Keratinocyte (primary cell): ENCODE data around the gene SLC1A6. TPM values are rescaled to one million over a fixed set of nuclear protein-coding genes. Genes with fewer than 3 reads are reported as not detected.

Source experiments
- DNase-seq: peaks from one replicate; pipeline ENCODE4 v3.0.0-alpha.2; 2011; ENCODE audit warnings: low read depth, missing footprints, low spot score
- FAIRE-seq: peaks from 2 replicates; lab custom pipeline; 2011; peaks lifted over from hg19 to GRCh38; lab: Jason Lieb, UNC
- H2AFZ ChIP-seq: 2 replicates; pipeline ENCODE4 v1.6.0; 2012; ENCODE audit warnings: low read length, control low read depth, inconsistent platforms; ENCODE audit not compliant: control insufficient read depth
- H3K27ac ChIP-seq: 2 replicates; pipeline ENCODE4 v1.5.1; 2011; ENCODE audit warnings: low read length; ENCODE audit not compliant: control insufficient read depth, insufficient read depth
- H3K27me3 ChIP-seq: 3 replicates; pipeline ENCODE4 v1.6.0; 2011; ENCODE audit warnings: low read length; ENCODE audit not compliant: control insufficient read depth, insufficient read depth; ENCODE audit errors: extremely low read depth
- H3K36me3 ChIP-seq, 2 experiments: 2 replicates in 1 of 2; 3 replicates in 1 of 2; pipeline ENCODE4 v1.5.1; 2011; ENCODE audit warnings: low read length in 2 of 2, mild to moderate bottlenecking in 1 of 2; ENCODE audit not compliant: control insufficient read depth in 2 of 2, insufficient read depth in 2 of 2; ENCODE audit errors: extremely low read depth in 1 of 2
- H3K4me1 ChIP-seq: 3 replicates; pipeline ENCODE4 v1.5.1; 2011; ENCODE audit warnings: low read length; ENCODE audit not compliant: control insufficient read depth, insufficient read depth; ENCODE audit errors: extremely low read depth
- H3K4me2 ChIP-seq: 3 replicates; pipeline ENCODE4 v1.6.0; 2011; ENCODE audit warnings: low read depth, low read length; ENCODE audit not compliant: control insufficient read depth, insufficient read depth; ENCODE audit errors: extremely low read depth
- H3K4me3 ChIP-seq, 3 experiments: fragments of 200-600 bp in 1 of 3; sonication (generic) in 1 of 3; 2 replicates in 2 of 3; 3 replicates in 1 of 3; pipeline ENCODE4 v1.5.1; 2011 to 2016; ENCODE audit warnings: low read length in 3 of 3, mild to moderate bottlenecking in 3 of 3, control low read depth in 2 of 3, inconsistent platforms in 1 of 3, low read depth in 1 of 3, mixed read lengths in 1 of 3, mixed run types in 1 of 3, moderate library complexity in 1 of 3; ENCODE audit not compliant: control insufficient read depth in 2 of 3, insufficient read depth in 2 of 3; ENCODE audit errors: extremely low read depth in 1 of 3
- H3K79me2 ChIP-seq: 2 replicates; pipeline ENCODE4 v1.6.0; 2012; ENCODE audit warnings: low read length; ENCODE audit not compliant: control insufficient read depth, insufficient read depth
- H3K9ac ChIP-seq: 3 replicates; pipeline ENCODE4 v1.6.0; 2011; ENCODE audit warnings: low read length; ENCODE audit not compliant: control insufficient read depth, insufficient read depth; ENCODE audit errors: extremely low read depth
- H3K9me1 ChIP-seq: 3 replicates; pipeline ENCODE4 v1.6.0; 2011; ENCODE audit warnings: low read length; ENCODE audit not compliant: control insufficient read depth, insufficient read depth; ENCODE audit errors: extremely low read depth
- H3K9me3 ChIP-seq: 2 replicates; pipeline ENCODE4 v1.5.1; 2012; ENCODE audit warnings: low read depth, low read length; ENCODE audit not compliant: control insufficient read depth
- H4K20me1 ChIP-seq: 3 replicates; pipeline ENCODE4 v1.6.0; 2011; ENCODE audit warnings: low read length; ENCODE audit not compliant: control insufficient read depth, insufficient read depth; ENCODE audit errors: extremely low read depth
- CTCF ChIP-seq, 3 experiments: IDR thresholded peaks in 1 of 3; conservative IDR thresholded peaks in 1 of 3; optimal IDR thresholded peaks in 1 of 3; 2 replicates in 2 of 3; 3 replicates in 1 of 3; pipeline versions ENCODE3 to v1.5.1; 2011; ENCODE audit warnings: low read length in 3 of 3, mild to moderate bottlenecking in 3 of 3, moderate library complexity in 2 of 3, control low read depth in 1 of 3, inconsistent platforms in 1 of 3; ENCODE audit not compliant: insufficient read depth in 2 of 3; ENCODE audit errors: extremely low read depth in 1 of 3
- EZH2 ChIP-seq: IDR thresholded peaks from one replicate; pipeline ENCODE4 v1.6.1; 2012; ENCODE audit warnings: inconsistent platforms, mild to moderate bottlenecking, low read length, moderate library complexity
- dilution Hi-C: fragments of 300-500 bp; cut with MboI; formaldehyde crosslinking; loops from one replicate; pipeline ENCODE4 v1.7.0; 2020; ENCODE audit warnings: low sequenced_read_pairs; ENCODE audit not compliant: extremely low pct_ligation_motif_present
- polyA plus RNA-seq, 5 experiments: library from polyadenylated mRNA; depleted of rRNA in 3 of 5; stranded (reverse) in 3 of 5; stranded (forward) in 1 of 5; unstranded in 1 of 5; fragments of >200 nt; gene quantifications; 1 replicate in 1 of 5; 2 replicates in 3 of 5; 3 replicates in 1 of 5; pipeline versions ENCODE4 v1.2.1 to v1.2.3, GENCODE V29; 2011 to 2012; ENCODE audit warnings: missing spikeins in 2 of 5, low read depth in 1 of 5, low replicate concordance in 1 of 5

The SLC1A6 gene
- polyA plus RNA-seq, 1 donor (not counting 4 experiments of a cell fraction or from before 2014, with no cell fraction given) = 0.96 TPM

GRCh38 chr19:14944456-14944855 lies 35.2 kb downstream of the SLC1A6 start:
- no peaks in the 10 kb centered on the region for H3K9me3 ChIP-seq
- H3K79me2 ChIP-seq = no peaks in the 10 kb centered on the region
- no peaks in the 10 kb centered on the region for H3K36me3 ChIP-seq
- no peak overlapping the region for H3K27ac ChIP-seq
- dilution Hi-C loops = no loop called here
- H3K4me2 ChIP-seq = no peak overlapping the region
- no peaks in the 10 kb centered on the region for H4K20me1 ChIP-seq
- TF ChIP-seq EZH2 (no peak), CTCF (optimal IDR thresholded peaks at IDR 0.05 in 1 of 3, IDR thresholded peaks at IDR 0.05 in 1 of 3, conservative IDR thresholded peaks at IDR 0.05 in 1 of 3; ENCODE audit: extremely low read depth in 1 of 3, insufficient read depth in 2 of 3, low read length in 3 of 3) (no peak)
- no peaks in the 10 kb centered on the region for H3K4me1 ChIP-seq
- no peaks in the 10 kb centered on the region for H3K9me1 ChIP-seq
- DNase-seq = no peak
- no peak for FAIRE-seq
- H3K9ac ChIP-seq = no peak overlapping the region
- no peak overlapping the region for H3K4me3 ChIP-seq
- no peak overlapping the region for H2AFZ ChIP-seq
- no peaks in the 10 kb centered on the region for H3K27me3 ChIP-seq

GRCh38 chr19:14943601-14944000 lies 36.1 kb downstream of the SLC1A6 start:
- FAIRE-seq (no peak), DNase-seq (no peak)
- no peak overlapping the region for H3K4me3 ChIP-seq
- TF ChIP-seq CTCF (optimal IDR thresholded peaks at IDR 0.05 in 1 of 3, IDR thresholded peaks at IDR 0.05 in 1 of 3, conservative IDR thresholded peaks at IDR 0.05 in 1 of 3; ENCODE audit: extremely low read depth in 1 of 3, insufficient read depth in 2 of 3, low read length in 3 of 3) (no peak), EZH2 (no peak)
- no peaks in the 10 kb centered on the region for H3K27me3 ChIP-seq
- no peak overlapping the region for H2AFZ ChIP-seq
- H4K20me1 ChIP-seq = no peaks in the 10 kb centered on the region
- no peaks in the 10 kb centered on the region for H3K9me3 ChIP-seq
- no peak overlapping the region for H3K9ac ChIP-seq
- no peaks in the 10 kb centered on the region for H3K4me1 ChIP-seq
- no peaks in the 10 kb centered on the region for H3K36me3 ChIP-seq
- H3K9me1 ChIP-seq = no peaks in the 10 kb centered on the region
- dilution Hi-C loops = no loop called here
- H3K4me2 ChIP-seq = no peak overlapping the region
- no peaks in the 10 kb centered on the region for H3K79me2 ChIP-seq
- no peak overlapping the region for H3K27ac ChIP-seq
